Measurements from ENCODE around the gene MFSD12.

The MFSD12 gene

GRCh38 chr19:3538965-3539755, 18.2 kb downstream of the MFSD12 start, which contains the start of gene TEKTIP1:
Gene TEKTIP1 (plus strand): TSS chr19:3539174. CDS start chr19:3539178, 4 bp downstream.
- H3K27ac ChIP-seq, result no peak within 1 kb of the TSS
- TF ChIP-seq CTCF (conservative IDR thresholded peaks at IDR 0.05), result no peak
- no peak for TF ChIP-seq ZFX (IDR thresholded peaks at IDR 0.05)

- TF ChIP-seq CTCF (conservative IDR thresholded peaks at IDR 0.05) (no peak), ZFX (IDR thresholded peaks at IDR 0.05) (no peak)
- H3K27ac ChIP-seq, result no peak overlapping the region
Observed at GRCh38 chr19:3538258-3538929, 19.0 kb downstream of the MFSD12 start.

- no peak for TF ChIP-seq CTCF (conservative IDR thresholded peaks at IDR 0.05)
- TF ChIP-seq ZFX (IDR thresholded peaks at IDR 0.05), result no peak
- no peak overlapping the region for H3K27ac ChIP-seq
Observed at GRCh38 chr19:3537438-3538240, 19.7 kb downstream of the MFSD12 start.

GRCh38 chr19:3537101-3537437, 20.3 kb downstream of the MFSD12 start:
- TF ChIP-seq CTCF (conservative IDR thresholded peaks at IDR 0.05) (no peak), ZFX (IDR thresholded peaks at IDR 0.05) (no peak)
- no peak overlapping the region for H3K27ac ChIP-seq

GRCh38 chr19:3536429-3537100, 20.8 kb downstream of the MFSD12 start:
- TF ChIP-seq ZFX (IDR thresholded peaks at IDR 0.05) (no peak), CTCF (conservative IDR thresholded peaks at IDR 0.05) (no peak)
- no peak overlapping the region for H3K27ac ChIP-seq

- H3K27ac ChIP-seq, result no peak overlapping the region
- no peak for TF ChIP-seq ZFX (IDR thresholded peaks at IDR 0.05)
- TF ChIP-seq CTCF (conservative IDR thresholded peaks at IDR 0.05), result no peak
Observed at GRCh38 chr19:3535981-3536380, 21.4 kb downstream of the MFSD12 start.
